ENCODE results near the gene ENO4. TPM values are rescaled to one million over a fixed set of nuclear protein-coding genes. Genes with fewer than 3 reads are reported as not detected.

ENO4 gene
- total and polyA plus RNA-seq, 10 of the 15 experiments (the other 5 are each of a cell fraction or from before 2014, with no cell fraction given) = 0.12 to 0.37 (median 0.18) TPM; not detected in 7

- POLR2A ChIA-PET = no interaction called here
- WGBS (ENCODE audit: insufficient coverage, insufficient replicate concordance, low lambda C conversion rate, missing lambda C conversion rate) = 45% methylated on average over 2 of the region's 2 CpGs
- H3K27ac ChIP-seq (ENCODE audit: control insufficient read depth, insufficient read depth) = no peak overlapping the region
- H3K9ac ChIP-seq (ENCODE audit: control insufficient read depth, insufficient read depth, low read length) = no peak overlapping the region
- H3K4me3 ChIP-seq = no peak overlapping the region
- SMC1A ChIA-PET (ENCODE audit: uncharacterized antibody, unreplicated experiment) = no interaction called here
- no peak for FAIRE-seq
- H4K20me1 ChIP-seq (ENCODE audit: control insufficient read depth, insufficient read depth) = no peaks in the 10 kb centered on the region
- ATAC-seq = no peak
- no peak for DNase-seq (ENCODE audit: low read depth, low spot score)
- CTCF ChIA-PET = no interaction called here
- H3K79me2 ChIP-seq (ENCODE audit: control insufficient read depth, insufficient read depth, low read length) = no peaks in the 10 kb centered on the region
- no TSS peak for BruUV-seq (replicated peaks)
- TF ChIP-seq CHD1 (IDR thresholded peaks at IDR 0.05; ENCODE audit: low read depth, low read length) (no peak), PML (IDR thresholded peaks at IDR 0.05; ENCODE audit: low read length) (no peak), NFIC (IDR thresholded peaks at IDR 0.05; ENCODE audit: low read depth, low read length) (no peak), CHD2 (IDR thresholded peaks at IDR 0.05; ENCODE audit: borderline replicate concordance, low read depth, low read length) (no peak), MTA2 (IDR thresholded peaks at IDR 0.05; ENCODE audit: low read depth) (no peak), RELA (IDR thresholded peaks at IDR 0.05; ENCODE audit: borderline replicate concordance, partially characterized antibody) (no peak), ASH2L (IDR thresholded peaks at IDR 0.05; ENCODE audit: borderline replicate concordance, low read depth) (no peak), NR2C2 (IDR thresholded peaks at IDR 0.05; ENCODE audit: borderline replicate concordance, control insufficient read depth, insufficient read length, low read depth) (no peak)
- no peaks in the 10 kb centered on the region for H3K9me3 ChIP-seq (replicated peaks; ENCODE audit: control insufficient read depth, insufficient read depth, low read length)
- no peaks in the 10 kb centered on the region for H3K36me3 ChIP-seq (ENCODE audit: control insufficient read depth in 2 of 2, insufficient read depth in 2 of 2, low read length in 1 of 2)
- no peaks in the 10 kb centered on the region for H3K4me1 ChIP-seq (ENCODE audit: control insufficient read depth, insufficient read depth, low read length)
- in situ Hi-C loops (cut with MboI) = no loop called here
- intact Hi-C loops (cut with micrococcal nuclease; ENCODE audit: unreplicated experiment) = no loop called here
- RAD21 ChIA-PET (ENCODE audit: unreplicated experiment) = no interaction called here
- H3K4me2 ChIP-seq (ENCODE audit: control insufficient read depth, insufficient read depth) = no peak overlapping the region
- no peak overlapping the region for H2AFZ ChIP-seq (ENCODE audit: control insufficient read depth, low read depth, low read length)
- no peaks in the 10 kb centered on the region; a peak in 1 of 4 replicates for H3K27me3 ChIP-seq (replicated peaks in 1 of 2; ENCODE audit: control insufficient read depth in 2 of 2, insufficient read depth in 2 of 2, low read length in 1 of 2)
Observed at GRCh38 chr10:116882639-116883038, 33.3 kb downstream of the ENO4 start.

DNA sequence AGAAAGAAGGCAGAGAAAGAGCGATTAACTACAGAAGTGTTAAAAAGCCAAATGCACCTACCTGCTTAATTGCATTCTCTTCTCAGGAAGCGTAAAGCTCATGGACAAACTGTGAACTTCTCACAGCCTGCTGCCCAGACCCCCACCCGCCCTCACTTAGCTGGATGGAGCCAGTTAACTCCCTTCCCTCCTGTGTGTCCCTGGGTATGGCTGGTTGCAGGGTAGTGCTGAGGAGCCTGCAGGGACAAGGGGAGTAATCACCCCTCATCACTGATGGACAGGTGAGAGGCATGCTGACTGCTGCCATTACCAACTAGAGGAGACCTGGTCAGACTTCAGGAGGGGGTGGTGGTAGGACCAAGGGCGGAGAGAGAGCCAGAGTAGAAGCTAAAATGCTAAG, 37.5 kb downstream of the ENO4 start:
- WGBS (ENCODE audit: insufficient coverage, insufficient replicate concordance, low lambda C conversion rate, missing lambda C conversion rate) = 10% methylated on average over 4 of the region's 4 CpGs
- ChIA-PET CTCF (interaction anchor here (1.5 kb wide), 1 partner anchor 26 kb away, joined by 3 read pairs; no protein-coding TSS in a partner anchor), SMC1A (ENCODE audit: uncharacterized antibody, unreplicated experiment) (interaction anchor here (1.1 kb wide), 1 partner anchor 14 kb away, joined by 3 read pairs; no protein-coding TSS in a partner anchor), POLR2A (no interaction called here), RAD21 (ENCODE audit: unreplicated experiment) (no interaction called here)
- H4K20me1 ChIP-seq (ENCODE audit: control insufficient read depth, insufficient read depth) = no peaks in the 10 kb centered on the region
- no peak overlapping the region for H3K4me3 ChIP-seq
- no peak for ATAC-seq
- H2AFZ ChIP-seq (ENCODE audit: control insufficient read depth, low read depth, low read length) = no peak overlapping the region
- in situ Hi-C loops (cut with MboI) (no loop called here), intact Hi-C loops (cut with micrococcal nuclease; ENCODE audit: unreplicated experiment) (no loop called here)
- H3K4me1 ChIP-seq (ENCODE audit: control insufficient read depth, insufficient read depth, low read length) = no peaks in the 10 kb centered on the region
- H3K9ac ChIP-seq (ENCODE audit: control insufficient read depth, insufficient read depth, low read length) = no peak overlapping the region
- no TSS peak for BruUV-seq (replicated peaks)
- FAIRE-seq = no peak
- no peak overlapping the region for H3K4me2 ChIP-seq (ENCODE audit: control insufficient read depth, insufficient read depth)
- H3K27ac ChIP-seq (ENCODE audit: control insufficient read depth, insufficient read depth) = no peak overlapping the region
- no peaks in the 10 kb centered on the region; a peak in 2 of 4 replicates for H3K27me3 ChIP-seq (replicated peaks in 1 of 2; ENCODE audit: control insufficient read depth in 2 of 2, insufficient read depth in 2 of 2, low read length in 1 of 2)
- H3K79me2 ChIP-seq (ENCODE audit: control insufficient read depth, insufficient read depth, low read length) = no peaks in the 10 kb centered on the region
- no peaks in the 10 kb centered on the region for H3K36me3 ChIP-seq (ENCODE audit: control insufficient read depth in 2 of 2, insufficient read depth in 2 of 2, low read length in 1 of 2)
- DNase-seq (ENCODE audit: low read depth, low spot score) = no peak
- no peaks in the 10 kb centered on the region for H3K9me3 ChIP-seq (replicated peaks; ENCODE audit: control insufficient read depth, insufficient read depth, low read length)
- TF ChIP-seq ZZZ3 (IDR thresholded peaks at IDR 0.05; ENCODE audit: control insufficient read depth, insufficient read length, low read depth) = no peak
- TF ChIP-seq SUPT20H (IDR thresholded peaks at IDR 0.05; ENCODE audit: borderline replicate concordance, control insufficient read depth, low read depth, low read length) = no peak
- TF ChIP-seq SMAD1 (IDR thresholded peaks at IDR 0.05; ENCODE audit: low read depth, partially characterized antibody) = no peak
- no peak for TF ChIP-seq HDAC2 (IDR thresholded peaks at IDR 0.05)
- TF ChIP-seq HDGF (IDR thresholded peaks at IDR 0.05) = no peak
- TF ChIP-seq TAF1 (IDR thresholded peaks at IDR 0.05; ENCODE audit: borderline replicate concordance, low read depth, low read length) = no peak
- no peak for TF ChIP-seq POLR2AphosphoS2 (IDR thresholded peaks at IDR 0.05; ENCODE audit: low read depth, low read length)
- TF ChIP-seq RELA (IDR thresholded peaks at IDR 0.05; ENCODE audit: borderline replicate concordance, partially characterized antibody) = no peak
- no peak for TF ChIP-seq NFYB (IDR thresholded peaks at IDR 0.05; ENCODE audit: insufficient read depth, low read depth, low read length)
- no peak for TF ChIP-seq RBBP5 (conservative IDR thresholded peaks at IDR 0.05)
- no peak for TF ChIP-seq MYC (IDR thresholded peaks at IDR 0.05; ENCODE audit: insufficient read depth, insufficient read length, insufficient replicate concordance, low read length, severe bottlenecking)
- TF ChIP-seq SMARCA5 (IDR thresholded peaks at IDR 0.05) = no peak
- no peak for TF ChIP-seq POLR2AphosphoS5 (IDR thresholded peaks at IDR 0.05; ENCODE audit: low read length)
- no peak for TF ChIP-seq WRNIP1 (IDR thresholded peaks at IDR 0.05; ENCODE audit: borderline replicate concordance, low read depth, low read length)
